ENCODE measurements around the gene TADA2B.

TADA2B gene

GRCh38 chr4:7055111-7055989 lies 12.2 kb downstream of the TADA2B start:
- no peak overlapping the region for H3K4me3 ChIP-seq (ENCODE audit: low read depth, low read length)

DNA sequence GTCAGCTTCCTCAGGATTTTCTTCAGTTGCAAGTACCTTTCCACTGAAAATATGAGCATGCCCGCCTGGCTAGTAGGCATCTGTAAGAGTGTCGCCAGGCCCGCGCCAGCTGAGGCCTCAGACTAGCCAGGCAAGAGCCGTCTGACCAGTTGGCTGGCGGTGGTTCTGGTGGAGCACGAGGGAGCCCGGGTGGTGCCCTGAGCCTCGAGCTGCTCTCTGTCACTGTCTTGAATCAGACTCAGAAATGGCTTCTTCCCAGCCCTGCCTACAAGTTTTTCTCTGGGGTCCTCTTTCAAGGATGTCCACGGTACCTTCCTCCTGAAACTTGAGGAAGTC lies 12.8 kb downstream of the TADA2B start:
- no peak overlapping the region for H3K4me3 ChIP-seq (ENCODE audit: low read depth, low read length)

- no peak overlapping the region for H3K4me3 ChIP-seq (ENCODE audit: low read depth, low read length)
These were observed 15.6 kb downstream of the TADA2B start for GRCh38 chr4:7058792-7059191.

DNA sequence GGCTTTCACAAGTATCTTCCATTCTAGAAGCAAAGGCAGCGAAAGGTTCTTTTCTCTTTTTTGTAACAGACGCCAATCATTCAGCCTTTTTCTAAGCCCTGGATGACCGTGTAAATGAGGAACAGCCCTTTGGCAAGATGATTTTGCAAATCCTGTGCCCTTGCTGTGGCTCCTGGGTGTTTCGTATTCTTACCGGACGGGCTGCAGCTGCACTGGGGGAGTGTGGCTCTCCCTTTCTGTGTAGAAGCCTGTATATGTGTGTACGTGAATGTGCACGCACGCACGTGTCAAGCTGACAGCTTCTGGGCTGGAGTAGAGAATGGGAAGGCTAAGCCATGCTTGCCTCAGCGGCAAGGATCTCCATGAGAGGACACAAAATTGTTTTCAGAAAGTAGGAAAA lies 16.5 kb downstream of the TADA2B start:
- H3K4me3 ChIP-seq (ENCODE audit: low read depth, low read length), result no peak overlapping the region

DNA sequence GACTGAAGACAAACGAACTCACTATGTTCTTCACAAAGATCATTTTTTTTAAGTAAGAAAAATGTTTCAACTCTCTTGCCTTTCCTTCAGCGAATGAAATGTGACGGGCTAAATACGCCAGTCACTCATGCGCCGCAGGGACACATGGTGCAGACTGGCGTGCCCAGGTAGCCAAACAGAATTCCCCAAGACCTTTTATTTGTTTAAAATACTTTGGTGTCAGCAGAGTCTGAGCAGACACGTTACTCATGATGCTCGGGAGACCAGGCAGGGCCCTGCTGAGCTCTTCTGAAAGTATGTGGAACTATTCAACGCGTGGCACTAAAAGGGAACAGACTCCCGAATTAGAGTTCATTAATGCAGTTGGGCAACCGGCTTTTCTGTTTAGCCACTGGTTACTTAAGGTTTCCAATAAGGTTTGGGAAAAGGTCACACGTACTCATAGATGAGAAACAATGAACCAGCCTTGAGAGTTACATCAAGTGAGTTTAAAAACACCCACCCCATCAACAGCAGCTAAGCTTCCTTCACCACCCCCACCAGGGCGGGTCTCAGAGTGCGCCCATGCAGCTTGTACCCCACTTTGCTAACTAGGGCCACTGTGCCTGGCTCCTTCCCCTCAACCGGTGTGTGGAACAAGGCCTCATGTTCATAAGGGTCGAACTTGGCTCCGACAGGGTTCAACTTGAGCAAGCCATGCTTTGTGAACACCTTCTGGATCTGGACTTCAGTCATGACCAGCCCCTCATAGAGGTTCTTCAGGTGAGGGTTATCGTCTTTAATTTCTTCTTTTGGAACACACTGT lies 17.4 kb downstream of the TADA2B start:
- H3K4me3 ChIP-seq (ENCODE audit: low read depth, low read length), result no peak overlapping the region

GRCh38 chr4:7061815-7062214 lies 18.6 kb downstream of the TADA2B start:
- no peak overlapping the region for H3K4me3 ChIP-seq (ENCODE audit: low read depth, low read length)

DNA sequence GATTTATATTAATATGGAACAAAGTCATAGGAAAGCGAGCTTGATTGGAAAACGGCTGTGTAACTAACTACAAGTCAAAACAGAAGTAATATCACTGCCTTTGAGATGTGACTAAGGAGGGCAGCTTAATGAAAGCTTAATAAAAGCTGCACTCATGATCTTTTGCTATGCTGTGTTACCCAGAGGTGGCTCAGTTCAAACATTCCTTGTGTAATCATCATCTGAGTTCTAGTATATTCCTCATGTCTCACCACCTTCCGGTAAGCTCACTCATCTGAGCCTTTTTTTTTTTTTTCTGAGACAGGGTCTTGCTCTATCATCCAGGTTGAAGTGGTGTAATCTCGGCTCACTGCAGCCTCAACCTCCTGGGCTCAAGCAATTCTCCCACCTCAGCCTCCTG lies 19.6 kb downstream of the TADA2B start:
- no peak overlapping the region for H3K4me3 ChIP-seq (ENCODE audit: low read depth, low read length)

DNA sequence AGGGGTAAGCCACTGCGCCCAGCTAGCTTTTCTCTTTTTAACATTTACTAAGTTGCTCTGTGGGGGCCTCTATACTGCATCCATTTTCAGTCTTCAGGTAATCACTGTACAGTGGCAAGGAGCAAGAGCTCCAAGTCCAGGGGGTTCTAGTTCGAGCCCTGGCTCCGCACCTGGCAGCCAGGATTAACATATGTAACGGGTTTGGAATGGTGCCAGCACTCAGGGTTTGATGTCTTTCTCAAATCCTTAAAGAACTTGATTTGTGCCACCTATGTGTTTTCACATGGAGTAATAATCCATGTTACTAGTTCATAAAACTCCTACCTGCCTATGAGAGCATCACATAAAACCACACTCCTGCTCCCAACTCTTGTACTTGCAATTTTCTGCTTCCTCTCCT lies 20.2 kb downstream of the TADA2B start:
- no peak overlapping the region for H3K4me3 ChIP-seq (ENCODE audit: low read depth, low read length)

DNA sequence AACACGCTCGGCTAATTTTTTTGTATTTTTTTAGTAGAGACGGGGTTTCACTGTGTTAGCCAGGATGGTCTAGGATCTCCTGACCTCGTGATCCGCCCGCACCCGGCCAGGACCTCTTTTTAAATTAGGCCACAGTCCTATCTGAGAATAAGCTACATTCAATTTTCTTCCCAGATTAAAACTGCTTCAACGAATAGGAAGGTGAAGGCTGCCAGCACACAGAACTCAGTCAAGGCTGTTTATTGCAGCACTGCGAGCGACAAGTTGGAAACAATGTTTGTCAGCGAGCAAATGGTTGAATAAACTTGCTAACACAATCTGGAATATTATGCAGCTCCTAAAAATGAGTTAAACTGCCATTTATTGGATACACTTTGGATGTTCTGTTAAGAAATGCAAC lies 22.8 kb downstream of the TADA2B start:
- no peak overlapping the region for H3K4me3 ChIP-seq (ENCODE audit: low read depth, low read length)

- peak overlapping the region; percentile 87 for H3K4me3 ChIP-seq (ENCODE audit: low read depth, low read length)
These were observed 23.3 kb downstream of the TADA2B start for GRCh38 chr4:7066493-7066892.

GRCh38 chr4:7067126-7067451 lies 23.9 kb downstream of the TADA2B start:
- H3K4me3 ChIP-seq (ENCODE audit: low read depth, low read length), result peak overlapping the region; percentile 87

DNA sequence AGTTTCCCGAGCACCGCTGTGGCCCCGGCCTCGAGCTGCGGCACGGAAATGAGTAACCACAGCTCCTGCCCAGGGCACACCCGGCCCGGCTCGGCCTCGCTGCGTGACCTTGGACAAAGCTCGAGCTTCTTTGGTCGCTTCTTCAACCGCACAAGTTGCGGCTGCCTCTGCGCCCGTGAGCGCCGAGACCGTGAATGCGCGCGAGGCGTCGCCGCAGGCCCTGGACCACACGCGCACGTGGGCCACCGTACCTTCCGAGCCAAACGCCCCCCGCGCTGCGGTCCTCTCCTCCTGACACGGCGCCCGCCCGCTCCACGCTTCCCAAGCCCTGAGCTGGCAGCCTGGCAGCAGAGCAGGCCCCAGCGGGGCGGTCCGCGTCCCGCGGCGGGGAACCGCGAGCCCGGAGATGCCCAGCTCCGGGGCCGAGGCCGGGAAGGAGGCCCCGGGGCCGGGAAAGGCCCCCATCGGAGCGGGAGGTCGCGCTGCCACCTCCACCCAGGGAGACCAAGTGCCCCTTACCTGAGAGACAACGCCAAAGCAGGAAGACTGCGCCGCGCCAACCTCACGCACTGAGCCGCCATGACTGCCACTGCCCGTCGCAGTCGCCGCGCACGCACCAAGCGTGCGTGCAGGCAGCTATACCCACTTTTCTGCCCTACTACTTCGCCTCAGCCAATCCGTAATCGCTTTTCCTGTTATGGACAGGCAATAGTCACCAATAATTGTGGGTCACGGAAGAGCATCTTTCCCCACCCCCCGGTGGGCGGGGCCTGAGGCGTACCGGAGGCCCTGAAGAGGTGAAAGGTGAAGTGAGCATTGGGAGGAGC lies 24.5 kb downstream of the TADA2B start, which contains the start of gene GRPEL1:
Gene GRPEL1 (minus strand): TSS at position 613 of the 827 bp plus-strand sequence. CDS start 32 bp downstream, at position 581.
- H3K4me3 ChIP-seq (ENCODE audit: low read depth, low read length), result peak within 1 kb of the TSS; percentile 87

DNA sequence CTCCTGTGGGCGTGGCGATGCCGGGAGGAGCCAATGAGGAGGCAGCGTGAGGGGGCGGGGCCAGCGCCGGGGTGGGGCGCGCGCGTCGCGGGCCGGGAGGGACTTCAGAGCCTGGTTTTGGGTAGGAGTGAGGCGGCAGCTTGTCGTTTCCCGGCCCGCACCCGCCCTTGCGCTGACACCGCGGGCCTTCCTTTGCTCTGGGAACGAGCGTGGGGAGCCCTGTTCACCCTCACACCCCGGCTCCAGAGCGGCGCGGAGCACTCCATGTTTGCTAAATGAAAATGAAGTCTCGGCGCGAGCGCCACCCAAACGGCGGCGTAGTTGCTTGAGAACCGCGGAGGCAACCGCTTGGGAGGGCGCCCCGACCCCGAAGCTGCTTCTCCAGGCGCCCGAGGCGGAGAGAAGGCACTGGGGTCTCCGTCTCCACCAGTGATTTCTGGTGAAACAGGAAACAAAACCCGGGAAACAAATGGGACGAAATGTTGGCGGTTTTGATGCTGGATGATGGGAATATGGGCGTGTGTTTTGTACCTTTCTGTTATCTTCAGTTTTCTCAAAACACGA lies 25.2 kb downstream of the TADA2B start:
- peak overlapping the region; percentile 56 for H3K4me3 ChIP-seq (ENCODE audit: low read depth, low read length)

- peak overlapping the region; percentile 56 for H3K4me3 ChIP-seq (ENCODE audit: low read depth, low read length)
These were observed 25.7 kb downstream of the TADA2B start for GRCh38 chr4:7068883-7069282.

GRCh38 chr4:7070729-7071511 lies 27.7 kb downstream of the TADA2B start:
- no peak overlapping the region for H3K4me3 ChIP-seq (ENCODE audit: low read depth, low read length)

DNA sequence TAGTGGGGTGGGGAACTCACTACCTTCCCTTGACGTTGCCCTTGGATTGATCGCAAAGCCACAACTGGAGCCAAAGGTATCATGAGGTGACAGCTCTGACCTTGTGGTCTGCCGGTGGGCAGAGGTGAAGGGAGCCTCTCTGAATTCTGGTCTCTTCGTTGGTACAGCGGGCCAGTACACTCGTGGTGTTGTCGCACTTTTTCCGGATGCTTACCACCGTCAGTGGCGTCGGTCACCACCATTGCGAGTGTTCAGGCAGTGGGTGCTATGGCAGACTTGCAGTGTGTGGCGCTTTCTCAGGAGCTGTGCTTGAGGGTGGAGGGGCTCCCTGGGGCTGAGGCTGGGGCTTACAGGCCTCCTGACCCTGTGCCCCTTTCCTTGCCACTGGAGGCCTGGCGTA lies 29.9 kb downstream of the TADA2B start:
- H3K4me3 ChIP-seq (ENCODE audit: low read depth, low read length), result no peak overlapping the region

DNA sequence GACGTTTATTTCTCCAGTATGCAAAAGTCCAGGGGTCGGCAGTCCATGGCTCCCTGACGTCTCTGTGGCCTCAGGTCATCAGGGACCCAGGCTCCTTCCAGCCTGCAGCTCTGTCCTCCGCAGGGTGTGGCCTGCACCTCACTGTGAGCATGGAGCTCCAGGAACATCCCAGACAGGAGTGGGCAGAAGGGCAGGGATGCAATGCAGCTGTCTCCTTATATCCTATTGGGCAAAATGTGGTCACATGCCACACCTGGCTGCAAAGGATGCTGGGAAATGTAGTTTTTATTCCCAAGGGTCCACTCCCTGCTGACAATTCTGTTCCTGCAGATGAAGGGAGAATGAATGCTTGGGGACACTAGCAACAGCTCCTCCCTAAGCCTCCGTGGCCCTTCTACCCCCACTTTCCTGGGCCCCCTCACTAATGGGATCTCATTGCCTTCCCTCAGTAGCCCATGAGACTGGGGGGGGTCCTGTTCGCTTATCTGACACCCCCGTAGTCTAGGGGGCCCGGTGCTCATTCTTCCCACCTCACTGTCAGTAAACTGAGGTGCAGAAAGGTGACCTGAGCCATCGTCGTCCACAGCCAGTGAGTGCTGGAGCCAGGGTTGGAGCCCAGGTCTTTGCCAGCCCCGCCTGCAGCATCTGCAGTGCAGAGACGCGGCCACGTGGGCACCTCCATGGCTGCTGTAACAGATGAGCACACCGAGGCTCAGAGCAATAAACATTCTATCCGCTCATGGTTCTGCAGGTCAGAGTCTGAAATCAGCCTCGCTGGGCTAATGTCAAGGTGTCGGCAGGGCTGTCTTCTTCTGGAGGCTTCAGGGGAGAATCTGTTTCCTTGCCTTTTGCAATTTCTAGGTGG lies 30.6 kb downstream of the TADA2B start:
- H3K4me3 ChIP-seq (ENCODE audit: low read depth, low read length), result no peak overlapping the region

GRCh38 chr4:7074426-7074825 lies 31.3 kb downstream of the TADA2B start:
- H3K4me3 ChIP-seq (ENCODE audit: low read depth, low read length), result no peak overlapping the region

DNA sequence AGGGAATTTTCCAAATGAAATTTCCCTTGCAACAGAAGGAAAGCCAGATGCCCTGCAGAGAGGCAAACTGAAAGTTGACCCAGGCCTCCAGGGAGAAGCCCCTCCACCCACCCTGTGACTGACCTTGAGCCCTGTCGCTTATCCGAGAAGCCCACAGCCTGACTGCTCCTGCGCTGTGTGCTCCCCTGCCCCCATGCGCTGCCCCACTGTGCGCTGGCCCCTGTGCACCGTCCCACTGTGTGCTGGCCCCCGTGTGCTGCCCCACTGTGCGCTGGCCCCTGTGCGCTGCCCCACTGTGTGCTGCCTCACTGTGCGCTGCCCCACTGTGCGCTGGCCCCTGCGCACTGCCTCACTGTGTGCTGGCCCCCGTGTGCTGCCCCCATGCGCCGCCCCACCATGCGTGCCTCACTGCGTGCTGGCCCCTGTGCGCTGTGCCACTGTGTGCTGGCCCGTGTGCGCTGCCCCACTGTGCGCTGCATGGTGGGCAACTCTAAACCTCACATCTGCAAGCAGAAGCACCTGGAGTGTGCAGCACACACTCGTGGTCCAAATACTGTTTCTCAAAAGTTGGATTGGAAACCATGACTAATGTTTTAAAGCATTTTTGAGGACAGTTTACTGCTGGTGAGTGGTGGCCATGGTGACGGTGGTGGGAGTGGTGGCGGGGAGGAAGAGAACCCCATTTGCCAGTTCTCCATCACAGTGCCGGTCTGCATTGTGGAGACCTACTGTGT lies 33.0 kb downstream of the TADA2B start:
- H3K4me3 ChIP-seq (ENCODE audit: low read depth, low read length), result no peak overlapping the region
